ENCODE data around the gene APOO.
"Not testable (repeated sequence)": the region's sequence is repeated elsewhere in the genome, so short reads cannot be mapped to it uniquely, and the experiment has no call there.

The APOO gene

DNA sequence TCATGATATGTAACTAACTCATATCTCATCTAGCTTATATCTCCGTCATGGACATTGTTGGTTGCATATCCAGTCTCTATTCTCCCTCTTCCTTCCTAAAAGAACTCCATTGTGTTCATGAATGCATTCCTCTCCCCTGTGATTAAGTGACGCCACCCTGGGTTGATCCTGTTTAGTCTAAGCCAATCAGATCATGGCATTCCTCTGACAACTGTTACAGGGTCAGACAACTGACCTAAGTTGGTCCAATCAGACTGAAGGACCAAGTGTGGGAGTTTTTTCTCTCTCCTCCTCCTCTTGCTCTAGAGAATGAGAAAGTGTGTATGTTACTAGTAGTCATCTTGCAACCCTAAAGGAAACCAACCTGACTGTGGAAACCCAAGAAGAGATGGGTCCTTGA lies 3.6 kb downstream of the APOO start:
- DNase-seq (ENCODE audit: low read depth in 2 of 2, low spot score in 1 of 2): no peak

DNA sequence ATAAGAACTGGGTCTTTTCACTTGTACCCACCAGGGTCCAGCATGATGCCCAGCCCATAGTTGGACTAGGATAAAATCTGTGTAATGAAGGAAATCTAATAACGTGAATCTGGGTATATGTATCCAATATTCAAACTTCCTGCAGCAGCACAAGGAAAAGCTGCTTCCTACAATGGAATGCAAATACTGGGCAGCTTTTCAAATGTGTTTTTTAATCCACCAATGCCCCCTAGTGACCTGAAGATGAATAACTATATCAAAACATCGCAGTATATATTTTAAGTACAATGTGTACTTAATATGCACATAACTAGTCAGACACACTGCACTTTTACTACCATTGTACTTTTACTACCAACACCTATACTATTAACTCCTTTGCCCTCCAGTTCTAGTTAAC lies 5.3 kb downstream of the APOO start:
- DNase-seq (ENCODE audit: low read depth in 2 of 2, low spot score in 1 of 2): no peak

DNA sequence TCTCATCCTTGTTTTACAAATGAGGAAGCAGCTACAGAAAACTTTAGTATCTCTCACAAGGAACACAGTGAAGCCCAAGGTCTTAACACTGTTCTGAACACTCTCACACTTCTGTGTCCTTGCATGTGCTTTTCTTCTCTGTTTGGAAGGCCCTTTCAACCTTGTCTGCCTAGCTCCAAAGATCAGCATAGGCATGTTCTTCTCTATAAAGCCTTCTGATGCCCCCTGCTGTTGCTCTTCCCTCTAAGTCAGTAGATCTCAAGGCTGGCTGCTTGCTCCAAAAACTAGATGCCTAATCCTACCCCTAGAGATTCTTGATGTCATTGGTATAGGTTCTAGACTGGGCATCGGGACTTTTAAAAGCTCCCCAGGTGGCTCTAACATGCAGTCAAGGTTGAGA lies 5.9 kb downstream of the APOO start:
- DNase-seq (ENCODE audit: low read depth in 2 of 2, low spot score in 1 of 2): no peak

DNA sequence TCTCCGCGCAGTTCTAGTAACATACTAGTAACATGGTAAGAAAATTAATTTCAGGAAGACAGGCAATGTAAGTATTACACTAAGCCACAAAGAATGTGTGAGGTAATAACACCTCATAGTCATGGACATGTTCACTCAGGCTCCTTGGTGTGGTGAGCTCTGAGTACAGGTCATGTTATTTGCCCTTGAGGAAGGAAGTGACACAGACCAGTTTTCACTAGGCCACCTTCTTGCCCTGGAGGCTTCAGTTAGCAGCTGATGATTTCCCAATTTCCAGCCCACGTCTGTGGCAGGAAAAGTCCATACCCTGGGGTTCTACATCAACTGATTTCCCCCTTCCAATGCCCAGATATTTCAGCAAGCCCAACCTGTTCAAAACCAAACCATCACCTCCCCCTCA lies 6.7 kb downstream of the APOO start:
- DNase-seq (ENCODE audit: low read depth in 2 of 2, low spot score in 1 of 2): no peak

DNA sequence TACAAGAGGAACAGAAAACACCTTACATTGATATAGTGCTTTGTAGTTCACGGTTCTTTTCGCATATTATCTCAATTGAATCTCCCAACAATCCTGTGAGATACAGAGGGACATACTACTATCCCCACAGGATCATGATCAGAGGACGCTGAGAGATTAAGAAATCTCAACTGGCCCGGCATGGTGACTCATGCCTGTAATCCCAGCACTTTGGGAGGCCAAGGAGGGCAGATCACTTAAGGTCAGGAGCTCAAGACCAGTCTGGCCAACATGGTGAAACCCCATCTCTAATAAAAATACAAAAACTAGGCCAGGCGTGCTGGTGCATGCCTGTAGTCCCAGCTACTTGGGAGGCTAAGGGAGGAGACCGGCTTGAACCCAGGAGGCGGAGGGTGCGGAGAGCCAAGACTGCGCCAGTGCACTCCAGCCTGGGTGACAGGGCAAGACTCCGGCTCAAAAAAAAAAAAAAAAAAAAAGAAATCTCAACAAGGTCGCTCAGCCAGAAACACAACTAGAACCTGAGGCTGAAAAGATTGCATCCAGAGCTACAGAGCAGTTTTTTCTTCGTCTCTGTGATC lies 7.4 kb downstream of the APOO start:
- DNase-seq (ENCODE audit: low read depth in 2 of 2, low spot score in 1 of 2): no peak

DNA sequence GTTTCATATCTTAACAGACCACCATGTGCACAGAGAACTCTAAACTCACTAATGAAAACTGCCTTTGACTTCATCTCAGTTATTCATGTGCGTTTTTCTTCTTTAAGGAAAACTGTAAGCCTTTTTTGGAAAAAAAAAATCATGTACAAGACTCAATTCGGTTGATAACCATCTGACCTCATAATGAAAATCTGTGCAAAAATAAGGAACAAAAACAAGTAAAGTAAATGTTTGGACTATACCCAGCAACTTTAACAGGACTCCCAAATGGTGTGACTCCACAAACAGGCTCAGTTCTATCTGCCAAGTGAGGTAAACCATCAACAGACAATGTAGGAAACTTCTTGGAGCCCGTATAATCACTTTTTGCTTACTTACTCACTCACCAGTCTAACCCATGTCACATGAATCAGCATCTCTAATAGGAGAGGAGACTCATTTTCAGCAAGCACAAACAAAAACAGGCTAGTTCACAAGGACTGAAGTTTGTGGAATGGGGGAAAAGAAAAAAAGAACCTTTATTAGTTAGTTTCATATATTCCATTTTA lies 9.3 kb downstream of the APOO start:
- DNase-seq (ENCODE audit: low read depth in 2 of 2, low spot score in 1 of 2): no peak

DNA sequence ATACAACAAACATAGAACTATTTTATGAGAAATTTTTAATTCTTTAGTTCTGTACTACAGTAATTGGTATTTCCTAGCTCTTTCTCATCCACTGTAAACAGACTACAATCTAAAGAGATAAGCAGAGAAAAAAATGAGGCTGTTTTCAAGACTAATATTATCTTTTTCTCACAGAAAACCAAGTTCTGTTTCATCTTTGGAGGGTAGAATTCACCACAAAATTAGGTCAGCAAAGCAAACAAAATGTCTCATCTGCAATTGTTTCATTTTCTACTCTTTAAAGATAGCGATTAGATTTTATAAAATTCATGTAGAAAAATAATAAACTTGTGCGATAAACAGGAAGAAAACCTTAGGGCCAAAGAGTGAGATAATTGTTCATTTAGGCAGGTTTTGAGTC lies 10.8 kb downstream of the APOO start:
- DNase-seq (ENCODE audit: low read depth in 2 of 2, low spot score in 1 of 2): no peak

DNA sequence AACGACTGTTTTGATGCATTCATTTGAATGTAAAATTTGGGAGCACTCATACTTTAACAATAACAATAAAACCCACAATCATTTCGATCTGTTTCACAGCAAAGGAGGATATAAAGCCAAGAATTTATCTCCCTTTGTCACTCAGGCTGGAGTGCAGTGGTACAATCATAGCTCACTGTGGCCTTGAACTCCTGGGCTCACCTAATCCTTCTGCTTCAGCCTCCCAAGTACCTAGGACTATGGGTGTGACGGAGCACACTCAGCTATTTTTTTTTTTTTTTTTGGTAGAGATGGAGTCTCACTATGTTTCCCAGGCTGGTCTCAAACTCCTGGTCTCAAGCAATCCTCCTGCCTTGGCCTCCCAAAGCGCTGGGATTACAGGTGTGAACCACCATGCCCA lies 11.2 kb downstream of the APOO start:
- DNase-seq (ENCODE audit: low read depth in 2 of 2, low spot score in 1 of 2): not testable (repeated sequence)

DNA sequence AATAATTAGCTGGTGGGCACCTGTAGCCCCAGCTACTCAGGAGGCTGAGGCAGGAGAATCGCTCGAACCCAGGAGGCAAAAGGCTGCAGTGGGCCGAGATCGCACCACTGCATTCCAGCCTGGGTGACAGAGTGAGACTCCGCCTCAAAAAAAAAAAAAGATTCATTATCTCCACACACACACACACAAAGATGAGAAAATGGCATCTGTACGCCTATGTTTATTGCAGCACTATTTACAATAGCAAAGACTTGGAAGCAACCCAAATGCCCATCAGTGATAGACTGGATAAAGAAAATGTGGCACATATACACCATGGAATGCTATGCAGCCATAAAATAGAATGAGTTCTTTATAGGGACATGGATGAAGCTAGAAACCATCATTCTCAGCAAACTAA lies 12.7 kb downstream of the APOO start:
- DNase-seq (ENCODE audit: low read depth in 2 of 2, low spot score in 1 of 2): not testable (repeated sequence)

DNA sequence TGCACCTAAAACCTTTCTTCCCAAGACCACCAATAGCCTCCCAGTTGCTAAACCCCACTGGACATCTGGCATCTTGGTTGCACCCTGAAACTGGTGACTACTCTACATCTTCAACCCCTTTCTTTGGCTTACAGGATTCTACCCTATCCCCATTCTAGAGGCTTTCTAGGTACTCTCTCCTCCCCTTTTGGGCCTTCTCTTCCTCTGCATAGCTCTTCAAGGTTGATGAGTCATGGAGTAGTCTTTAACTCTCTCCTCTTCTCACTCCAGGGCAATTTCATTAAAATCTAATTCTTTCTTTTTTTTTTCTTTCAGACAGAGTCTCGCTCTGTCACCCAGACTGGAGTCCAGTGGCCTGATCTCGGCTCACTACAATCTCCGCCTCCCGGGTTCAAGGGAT lies 16.8 kb downstream of the APOO start:
- DNase-seq (ENCODE audit: low read depth in 2 of 2, low spot score in 1 of 2): no peak

DNA sequence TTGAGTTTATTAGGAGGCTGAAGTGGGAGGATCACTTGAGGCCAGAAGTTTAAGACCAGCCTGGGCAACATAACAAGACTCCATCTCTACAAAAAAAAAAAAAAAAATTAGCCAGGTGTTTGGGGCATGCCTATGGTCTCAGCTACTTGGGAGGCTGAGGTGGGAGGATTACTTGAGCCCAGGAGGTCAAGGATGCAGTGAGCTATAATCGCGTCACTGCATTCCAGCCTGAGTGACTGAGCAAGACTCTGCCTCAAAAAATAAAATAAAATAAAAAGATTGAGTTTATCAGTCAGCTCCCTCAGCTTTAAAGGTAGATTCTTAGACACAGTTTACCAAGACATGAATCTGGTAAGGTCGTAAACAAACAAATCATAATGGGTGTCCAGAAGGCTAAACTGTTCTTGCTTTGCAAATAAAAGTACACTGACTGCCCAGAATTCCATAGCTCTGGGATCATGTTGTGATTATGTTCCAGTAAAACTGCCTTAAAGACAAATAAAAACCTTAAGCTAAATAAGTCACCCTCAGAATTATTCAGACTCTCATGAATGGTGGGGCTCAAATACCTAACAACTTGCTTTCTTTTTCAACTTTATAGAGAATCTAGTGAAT lies 18.7 kb downstream of the APOO start:
- no peak for DNase-seq (ENCODE audit: low read depth in 2 of 2, low spot score in 1 of 2)

DNA sequence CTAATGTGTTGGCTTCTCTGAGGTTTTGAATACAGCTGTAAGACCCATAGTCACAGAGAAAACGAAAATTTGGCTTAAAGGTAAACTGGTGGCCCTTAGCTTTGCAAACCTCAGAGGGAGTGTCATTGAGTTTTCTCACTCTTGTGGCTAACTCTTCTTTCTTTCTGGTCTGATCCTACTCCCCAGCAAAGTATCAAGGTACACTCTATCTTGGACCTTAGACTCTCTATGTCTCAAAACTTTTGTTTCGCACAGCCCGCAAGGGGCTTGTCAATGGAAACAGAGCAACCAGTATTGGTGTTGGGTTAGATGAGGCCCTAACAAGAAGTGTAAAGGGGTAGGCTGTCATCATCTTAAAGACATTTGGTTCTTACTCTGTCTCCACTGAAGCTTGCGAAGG lies 19.8 kb downstream of the APOO start:
- DNase-seq (ENCODE audit: low read depth in 2 of 2, low spot score in 1 of 2): no peak

DNA sequence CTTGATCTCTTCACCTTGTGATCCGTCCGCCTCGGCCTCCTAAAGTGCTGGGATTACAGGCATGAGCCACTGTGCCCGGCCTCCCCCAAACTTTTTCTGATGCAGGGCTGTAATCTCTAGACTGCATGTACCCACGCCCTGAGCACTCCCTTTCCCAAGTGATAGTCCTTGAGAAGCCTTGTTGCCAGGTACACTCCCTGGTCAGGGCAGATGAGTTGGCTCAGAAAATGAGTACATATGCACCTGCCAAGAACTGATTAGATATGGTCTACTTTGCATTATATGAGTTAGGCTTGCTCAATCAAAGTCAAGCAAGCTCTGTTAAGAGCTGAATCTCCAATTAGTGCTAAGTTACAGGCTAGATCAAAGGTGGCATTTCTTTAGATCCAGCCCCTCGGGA lies 20.3 kb downstream of the APOO start:
- DNase-seq (ENCODE audit: low read depth in 2 of 2, low spot score in 1 of 2): no peak

DNA sequence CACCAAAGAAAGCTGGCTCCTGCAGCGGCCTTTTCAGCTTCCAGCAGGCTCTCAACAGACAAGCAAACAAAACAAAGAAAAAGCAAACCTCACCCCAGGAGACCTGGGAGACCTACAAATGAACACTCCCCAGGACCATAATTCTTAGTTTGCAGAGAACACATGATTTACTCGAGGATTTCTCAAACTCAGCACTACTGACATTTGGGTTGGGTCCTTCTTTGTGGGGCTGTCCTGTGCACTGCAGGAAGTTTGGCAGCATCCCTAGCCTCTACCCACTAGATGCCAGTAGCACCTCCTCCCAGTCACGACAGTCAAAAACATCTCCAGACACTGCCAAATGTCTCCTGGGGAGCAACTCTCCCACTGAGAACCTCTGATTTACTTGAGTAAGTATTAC lies 21.9 kb downstream of the APOO start:
- DNase-seq (ENCODE audit: low read depth in 2 of 2, low spot score in 1 of 2): no peak

DNA sequence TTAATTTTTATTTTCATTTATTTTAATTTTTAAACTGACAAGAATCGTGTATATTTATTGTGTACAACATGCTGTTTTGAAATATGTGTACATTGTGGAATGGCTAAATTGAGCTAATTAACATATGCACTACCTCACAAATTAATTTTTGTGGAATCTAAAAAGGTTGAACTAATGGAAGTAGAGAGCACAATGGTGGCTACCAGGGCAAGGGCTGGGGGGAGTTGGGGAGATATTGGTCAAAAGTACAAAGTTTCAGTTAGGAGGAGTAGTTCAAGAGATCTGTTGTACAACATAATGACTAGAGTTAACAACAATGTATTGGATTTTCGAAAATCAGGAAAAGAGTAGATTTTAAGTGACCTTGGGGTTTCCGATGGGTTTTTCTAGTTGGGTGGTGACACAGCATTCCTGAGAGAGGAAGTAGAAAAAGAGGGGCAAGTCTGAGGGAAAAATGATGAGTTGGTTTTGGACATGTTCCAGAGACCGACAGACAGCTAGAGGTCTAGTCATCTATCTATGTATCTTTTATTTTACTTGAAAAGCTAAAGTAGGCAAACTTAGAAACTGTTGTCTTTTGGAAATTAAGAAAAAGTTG lies 23.2 kb downstream of the APOO start:
- DNase-seq (ENCODE audit: low read depth in 2 of 2, low spot score in 1 of 2): no peak

DNA sequence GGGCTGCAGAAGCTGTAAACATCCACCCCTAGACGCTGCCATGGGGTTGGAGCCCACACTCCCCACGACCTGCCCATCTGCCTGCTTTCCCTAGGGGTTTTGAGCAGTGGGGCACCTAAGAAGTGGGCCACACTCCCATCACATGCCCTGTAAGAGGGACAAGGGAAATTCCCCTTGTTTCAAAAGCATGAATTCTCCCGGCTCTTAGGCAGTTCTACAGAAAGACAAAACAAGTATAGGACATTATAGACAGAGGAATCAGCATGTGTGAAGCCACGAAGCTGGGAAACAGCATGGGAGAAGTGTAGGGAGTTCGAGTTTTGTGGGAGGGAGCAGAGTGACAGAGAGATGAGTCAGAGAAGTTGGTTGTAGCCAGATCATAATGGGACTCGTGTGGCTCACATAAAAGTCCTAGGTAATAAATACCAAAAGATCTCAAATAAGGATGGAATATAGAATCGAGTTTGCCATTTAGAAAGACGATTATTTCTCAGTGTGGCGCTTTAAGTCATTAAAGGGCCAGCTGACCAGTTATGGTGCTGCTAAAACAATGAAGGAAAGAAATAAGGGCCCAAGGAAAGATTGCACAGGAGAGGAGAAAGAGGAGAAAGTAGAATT lies 23.9 kb downstream of the APOO start:
- DNase-seq (ENCODE audit: low read depth in 2 of 2, low spot score in 1 of 2): no peak

DNA sequence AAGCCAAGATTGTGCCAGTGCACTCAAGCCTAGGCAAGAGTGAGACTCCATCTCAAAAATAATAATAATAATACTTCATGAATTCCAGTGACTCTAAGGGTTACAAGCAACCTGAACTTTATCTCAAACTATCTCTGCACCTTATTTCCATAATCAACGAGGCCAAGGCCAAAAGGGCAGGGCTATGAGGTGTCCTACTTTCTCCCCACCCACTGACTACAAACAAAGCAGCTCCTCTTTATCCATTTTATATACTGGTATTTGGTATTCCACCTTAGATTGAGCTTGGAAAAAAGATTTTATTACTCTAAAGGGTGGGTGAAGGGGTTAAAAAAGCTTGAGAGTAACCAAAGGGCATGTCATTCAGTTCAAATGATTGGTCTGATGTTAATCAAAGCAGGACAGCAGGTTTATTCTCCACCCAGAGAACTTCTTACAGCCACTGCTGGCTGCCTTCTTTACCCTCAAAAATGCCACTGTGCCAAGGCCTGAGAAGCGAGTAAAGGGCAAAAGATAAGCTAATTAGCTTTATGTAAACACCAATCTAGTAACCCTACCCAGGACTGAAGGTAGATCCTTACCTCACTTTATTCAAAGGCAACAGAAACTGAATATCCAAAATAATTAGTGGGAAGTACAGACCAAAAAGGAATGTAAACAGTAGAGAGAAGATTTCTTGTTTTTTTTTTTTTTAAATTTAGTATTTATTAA lies 28.2 kb downstream of the APOO start:
- DNase-seq (ENCODE audit: low read depth in 2 of 2, low spot score in 1 of 2): no peak

DNA sequence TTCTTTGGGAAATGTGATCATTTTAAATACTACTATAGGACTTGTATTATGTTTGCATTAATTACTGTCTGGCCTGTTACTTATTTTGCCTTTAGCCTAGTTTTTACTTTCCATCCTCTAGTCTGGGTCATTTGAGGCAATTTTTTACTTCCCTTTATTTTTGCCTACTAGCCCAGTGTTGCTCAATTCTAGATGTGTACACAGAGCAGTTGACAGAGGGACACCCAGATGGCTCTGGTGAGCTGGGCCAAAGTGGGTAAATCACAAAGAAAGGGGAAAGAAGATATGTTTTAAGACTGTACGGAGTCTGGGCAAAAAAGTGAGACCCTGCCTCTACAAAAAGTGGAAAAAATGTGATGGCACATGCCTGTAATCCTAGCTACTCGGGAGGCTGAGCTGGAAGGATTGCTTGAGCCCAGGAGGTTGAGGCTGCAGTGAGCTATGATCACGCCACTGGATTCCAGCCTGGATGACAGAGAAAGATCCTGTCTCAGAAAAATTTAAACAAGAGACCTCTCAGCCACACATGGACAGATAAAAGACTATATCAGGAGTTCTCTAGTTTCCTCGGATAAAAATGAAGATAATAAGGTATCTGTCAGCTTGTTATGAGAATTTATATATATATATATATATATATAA lies 35.7 kb downstream of the APOO start:
- no peak for DNase-seq (ENCODE audit: low read depth in 2 of 2, low spot score in 1 of 2)

DNA sequence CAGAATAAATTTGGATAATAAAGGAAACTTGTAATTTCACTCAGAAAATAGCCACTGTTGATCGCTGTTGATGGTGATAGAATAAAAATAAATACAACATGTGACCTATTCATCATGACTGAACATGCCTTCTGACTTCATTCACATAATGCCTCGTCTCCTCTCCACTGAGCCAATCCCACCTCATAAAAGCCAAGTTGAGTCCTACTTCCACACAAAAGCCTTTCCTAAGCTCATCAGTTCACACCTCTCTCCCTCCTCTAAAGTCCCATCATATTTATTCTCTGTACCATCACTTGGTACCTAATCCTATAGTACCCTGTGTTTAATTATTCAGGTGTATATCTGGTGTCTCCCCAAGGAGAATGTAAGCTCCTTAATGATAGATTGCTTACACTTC lies 37.7 kb downstream of the APOO start:
- DNase-seq (ENCODE audit: low read depth in 2 of 2, low spot score in 1 of 2): no peak

DNA sequence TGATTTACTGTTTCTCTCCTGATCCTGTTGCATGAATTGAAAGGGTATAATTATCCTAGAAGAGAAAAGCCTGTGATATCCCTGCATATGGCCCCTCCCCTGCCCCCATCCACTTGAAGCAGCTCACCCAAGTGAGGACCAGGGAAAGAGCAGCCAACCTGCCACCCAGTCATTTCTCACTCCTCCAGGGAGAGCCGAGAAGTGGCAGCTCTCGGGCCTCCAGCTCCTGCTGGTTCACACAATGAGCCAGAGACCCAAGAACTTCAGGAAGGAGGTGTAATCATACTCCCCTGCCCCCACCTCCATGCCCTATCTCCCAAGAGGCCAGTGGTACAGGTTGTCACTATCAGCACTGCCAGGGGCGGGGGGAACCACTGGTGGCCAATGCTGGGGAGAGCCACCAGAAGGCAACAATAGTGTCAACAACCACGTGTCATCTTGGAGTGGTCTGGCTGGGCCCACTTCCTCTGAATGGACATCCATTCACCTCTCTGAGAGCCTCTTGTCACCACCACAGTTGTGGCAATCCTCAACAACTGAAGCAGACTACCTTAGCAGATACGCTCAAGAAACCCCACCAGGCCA lies 42.9 kb downstream of the APOO start:
- no peak for DNase-seq (ENCODE audit: low read depth in 2 of 2, low spot score in 1 of 2)

DNA sequence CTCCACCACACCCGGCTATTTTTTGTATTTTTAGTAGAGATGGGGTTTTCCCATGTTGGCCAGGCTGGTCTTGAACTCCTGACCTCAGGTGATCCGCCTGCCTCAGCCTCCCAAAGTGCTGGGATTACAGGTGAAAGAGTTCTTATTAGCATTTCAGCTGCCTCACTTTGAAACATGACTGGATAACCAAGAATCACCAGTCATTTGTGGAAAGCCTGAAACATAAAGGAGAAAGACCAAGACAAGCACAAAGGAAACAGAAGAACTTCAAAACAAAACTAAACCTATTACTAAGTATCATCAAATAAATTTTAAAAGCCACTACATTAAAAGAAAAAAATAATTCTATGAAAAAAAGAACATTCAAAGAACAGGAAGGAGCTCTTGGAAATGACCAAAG lies 45.8 kb downstream of the APOO start:
- not testable (repeated sequence) for DNase-seq (ENCODE audit: low read depth in 2 of 2, low spot score in 1 of 2)

Data from stimulated activated CD8-positive, alpha-beta memory T cell treated with anti-CD3 and anti-CD28 coated beads, Interleukin-4, amount 100 ng/mL, for 4 hours (primary cell).